ENCODE results near the gene TSPAN18. TPM values are rescaled to one million over a fixed set of nuclear protein-coding genes. Genes with fewer than 3 reads are reported as not detected.

The TSPAN18 gene
- total RNA-seq, 4 donors from 2014 or later = 27.7 to 70.1 (median 50.2) TPM

DNA sequence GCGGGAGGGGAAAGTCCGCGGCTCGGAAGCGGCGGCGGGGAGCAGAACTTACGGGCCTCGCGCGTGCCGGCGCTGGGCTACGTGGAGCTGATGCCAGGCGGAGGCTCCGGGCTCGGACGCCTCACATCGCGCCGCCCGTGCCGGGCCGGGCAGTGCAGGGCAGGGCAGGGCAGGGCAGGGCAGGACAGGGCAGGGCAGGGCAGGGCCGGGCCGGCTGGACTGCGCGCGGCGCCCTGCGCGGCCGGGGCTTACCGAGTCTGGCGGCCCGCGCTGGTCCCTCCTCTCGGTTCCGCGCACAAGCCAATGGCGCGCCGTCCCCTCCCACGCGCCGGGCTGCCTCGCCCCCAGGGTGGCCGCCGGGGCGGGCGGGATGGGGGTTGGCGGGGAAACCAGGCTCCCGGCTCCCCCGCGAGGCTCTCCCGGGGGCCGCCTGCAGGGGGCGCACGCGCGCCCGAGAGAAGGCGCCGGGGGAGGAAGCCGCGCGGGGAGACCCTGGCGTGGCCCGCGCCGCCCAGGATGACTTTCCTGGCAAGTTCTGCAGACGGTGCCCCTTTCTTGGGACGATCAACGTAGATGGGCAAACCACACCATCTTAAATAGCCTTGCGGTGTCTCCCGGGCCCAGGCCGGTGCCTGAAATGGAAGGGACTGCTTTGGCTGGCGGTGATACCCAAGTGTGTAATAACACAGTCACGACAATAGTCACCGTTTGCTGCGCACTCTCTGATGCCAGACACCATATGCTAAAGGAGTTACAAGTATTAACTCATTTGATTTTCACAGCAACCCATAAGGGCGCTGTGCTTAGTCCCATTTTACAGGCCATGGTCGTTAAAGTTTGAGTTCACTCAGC, 224.1 kb downstream of the TSPAN18 start, which contains the start of gene TP53I11:
Gene TP53I11, minus strand, starts transcription at position 259 of the 852 bp plus-strand sequence. CDS start 12,548 bp downstream, outside the sequence.
- Histone ChIP-seq H3K4me1 (peaks cover 48 to 69% (median 63%) of the 10 kb centered on the region in 4 donors), H3K9me3 (no peaks in the 10 kb centered on the region), H3K36me3 (peaks cover 0 to 5% (median 0%) of the 10 kb centered on the region in 4 donors), H3K4me3 (peak within 1 kb of the TSS; percentile 69 to 93 (median 87)), H3K27ac (replicated peaks in 1 of 4) (peak within 1 kb of the TSS; percentile 79 to 86 (median 84)), H3K27me3 (no peaks in the 10 kb centered on the region)
- 40% methylated on average over 7 of the region's 83 CpGs for WGBS
- intact Hi-C loops (cut with DNase I) = no loop called here
- no peak for DNase-seq (ENCODE audit: extremely low spot score)
- TF ChIP-seq POLR2AphosphoS5 (IDR thresholded peaks at IDR 0.05) (peak; percentile 70 to 78), CTCF (IDR thresholded peaks at IDR 0.05) (peak; percentile 65 to 79 (median 76)), EP300 (IDR thresholded peaks at IDR 0.05) (no peak), POLR2A (IDR thresholded peaks at IDR 0.05; ENCODE audit: low read depth) (peak; percentile 26)

GRCh38 chr11:44952082-44952481, 225.3 kb downstream of the TSPAN18 start:
- no peak for TF ChIP-seq EP300 (IDR thresholded peaks at IDR 0.05)
- no peak for TF ChIP-seq POLR2AphosphoS5 (IDR thresholded peaks at IDR 0.05)
- no peak for TF ChIP-seq CTCF (IDR thresholded peaks at IDR 0.05)
- TF ChIP-seq POLR2A (IDR thresholded peaks at IDR 0.05; ENCODE audit: low read depth) = no peak
- 63% methylated on average over 2 of the region's 2 CpGs for WGBS
- H3K9me3 ChIP-seq = no peaks in the 10 kb centered on the region
- H3K27ac ChIP-seq (replicated peaks in 1 of 4) = no peak overlapping the region
- peaks cover 36 to 68% (median 65%) of the 10 kb centered on the region in 4 donors for H3K4me1 ChIP-seq
- H3K36me3 ChIP-seq = no peaks in the 10 kb centered on the region
- no peaks in the 10 kb centered on the region for H3K27me3 ChIP-seq
- H3K4me3 ChIP-seq = no peak overlapping the region
- intact Hi-C loops (cut with DNase I) = no loop called here
- no peak for DNase-seq (ENCODE audit: extremely low spot score)

- Histone ChIP-seq H3K36me3 (no peaks in the 10 kb centered on the region), H3K4me3 (no peak overlapping the region), H3K4me1 (peaks cover 30 to 65% (median 64%) of the 10 kb centered on the region in 4 donors), H3K9me3 (no peaks in the 10 kb centered on the region), H3K27ac (replicated peaks in 1 of 4) (no peak overlapping the region), H3K27me3 (no peaks in the 10 kb centered on the region)
- TF ChIP-seq POLR2A (IDR thresholded peaks at IDR 0.05; ENCODE audit: low read depth) (no peak), EP300 (IDR thresholded peaks at IDR 0.05) (no peak), CTCF (IDR thresholded peaks at IDR 0.05) (no peak)
- WGBS = 89% methylated on average over 3 of the region's 3 CpGs
- no peak for DNase-seq (ENCODE audit: extremely low spot score)
- intact Hi-C loops (cut with DNase I) = no loop called here
Observed at GRCh38 chr11:44952500-44953260, 225.9 kb downstream of the TSPAN18 start.

DNA sequence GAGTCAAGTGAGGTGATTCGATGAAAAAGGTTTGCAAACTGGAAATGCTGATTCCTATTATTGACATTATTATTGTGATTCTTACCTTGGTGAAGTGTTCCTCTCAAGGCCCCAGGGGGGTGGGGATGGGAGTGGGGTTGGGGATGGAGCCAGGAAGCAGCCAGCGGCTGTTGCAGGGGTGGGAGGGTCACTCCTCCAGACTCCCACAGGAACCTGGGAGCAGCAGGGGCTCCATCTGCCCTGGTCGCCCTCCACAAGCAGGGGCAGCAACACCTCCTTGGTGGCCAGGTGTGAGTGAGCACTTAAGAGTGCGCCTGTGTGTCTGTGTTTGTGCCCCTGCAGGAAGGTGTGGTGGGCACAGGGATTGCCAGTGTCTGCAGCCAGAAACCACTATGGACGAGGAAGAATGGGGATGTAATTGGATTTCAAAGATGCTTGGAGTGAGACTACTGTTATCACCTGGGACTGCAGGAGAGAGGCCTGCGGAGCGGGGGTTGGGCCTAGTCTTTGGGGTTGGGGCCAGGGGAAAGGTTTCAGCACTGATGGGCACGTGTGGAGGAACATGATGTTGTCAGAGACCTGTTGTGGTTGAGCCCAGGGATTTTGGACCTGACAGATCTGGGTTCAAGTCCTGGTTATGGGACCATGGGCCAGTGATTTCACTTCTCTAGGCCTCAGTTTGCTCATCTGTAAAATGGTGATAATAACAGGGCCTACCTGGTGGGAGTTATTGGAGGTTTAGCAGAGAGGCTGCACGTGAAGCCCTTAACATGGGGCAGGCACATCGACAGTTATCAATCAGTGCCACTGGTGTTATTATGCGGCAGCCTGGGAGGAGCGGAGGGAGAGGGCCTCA, 227.5 kb downstream of the TSPAN18 start:
- intact Hi-C loops (cut with DNase I) = no loop called here
- no peak for TF ChIP-seq CTCF (IDR thresholded peaks at IDR 0.05)
- TF ChIP-seq POLR2A (IDR thresholded peaks at IDR 0.05; ENCODE audit: low read depth) = no peak
- TF ChIP-seq EP300 (IDR thresholded peaks at IDR 0.05) = no peak
- no peak for TF ChIP-seq POLR2AphosphoS5 (IDR thresholded peaks at IDR 0.05)
- Histone ChIP-seq H3K27ac (replicated peaks in 1 of 4) (peak overlapping the region in 2 of 4 donors; percentile 1 to 8), H3K4me1 (peaks cover 20 to 56% (median 50%) of the 10 kb centered on the region in 4 donors), H3K4me3 (no peak overlapping the region), H3K9me3 (no peaks in the 10 kb centered on the region), H3K36me3 (no peaks in the 10 kb centered on the region), H3K27me3 (no peaks in the 10 kb centered on the region)
- WGBS = 92% methylated on average over 8 of the region's 12 CpGs
- DNase-seq (ENCODE audit: extremely low spot score) = no peak
